Keratinocyte (primary cell): Measurements from ENCODE around the gene UPF1. TPM values are rescaled to one million over a fixed set of nuclear protein-coding genes. Genes with fewer than 3 reads are reported as not detected.

Experiments
- DNase-seq: peaks from one replicate; pipeline ENCODE4 v3.0.0-alpha.2; 2011; ENCODE audit warnings: low read depth, missing footprints, low spot score
- FAIRE-seq: peaks from 2 replicates; lab custom pipeline; 2011; peaks lifted over from hg19 to GRCh38; lab: Jason Lieb, UNC
- H2AFZ ChIP-seq: 2 replicates; pipeline ENCODE4 v1.6.0; 2012; ENCODE audit warnings: low read length, control low read depth, inconsistent platforms; ENCODE audit not compliant: control insufficient read depth
- H3K27ac ChIP-seq: 2 replicates; pipeline ENCODE4 v1.5.1; 2011; ENCODE audit warnings: low read length; ENCODE audit not compliant: control insufficient read depth, insufficient read depth
- H3K27me3 ChIP-seq: 3 replicates; pipeline ENCODE4 v1.6.0; 2011; ENCODE audit warnings: low read length; ENCODE audit not compliant: control insufficient read depth, insufficient read depth; ENCODE audit errors: extremely low read depth
- H3K36me3 ChIP-seq, 2 experiments: 2 replicates in 1 of 2; 3 replicates in 1 of 2; pipeline ENCODE4 v1.5.1; 2011; ENCODE audit warnings: low read length in 2 of 2, mild to moderate bottlenecking in 1 of 2; ENCODE audit not compliant: control insufficient read depth in 2 of 2, insufficient read depth in 2 of 2; ENCODE audit errors: extremely low read depth in 1 of 2
- H3K4me1 ChIP-seq: 3 replicates; pipeline ENCODE4 v1.5.1; 2011; ENCODE audit warnings: low read length; ENCODE audit not compliant: control insufficient read depth, insufficient read depth; ENCODE audit errors: extremely low read depth
- H3K4me2 ChIP-seq: 3 replicates; pipeline ENCODE4 v1.6.0; 2011; ENCODE audit warnings: low read depth, low read length; ENCODE audit not compliant: control insufficient read depth, insufficient read depth; ENCODE audit errors: extremely low read depth
- H3K4me3 ChIP-seq, 3 experiments: fragments of 200-600 bp in 1 of 3; sonication (generic) in 1 of 3; 2 replicates in 2 of 3; 3 replicates in 1 of 3; pipeline ENCODE4 v1.5.1; 2011 to 2016; ENCODE audit warnings: low read length in 3 of 3, mild to moderate bottlenecking in 3 of 3, control low read depth in 2 of 3, inconsistent platforms in 1 of 3, low read depth in 1 of 3, mixed read lengths in 1 of 3, mixed run types in 1 of 3, moderate library complexity in 1 of 3; ENCODE audit not compliant: control insufficient read depth in 2 of 3, insufficient read depth in 2 of 3; ENCODE audit errors: extremely low read depth in 1 of 3
- H3K79me2 ChIP-seq: 2 replicates; pipeline ENCODE4 v1.6.0; 2012; ENCODE audit warnings: low read length; ENCODE audit not compliant: control insufficient read depth, insufficient read depth
- H3K9ac ChIP-seq: 3 replicates; pipeline ENCODE4 v1.6.0; 2011; ENCODE audit warnings: low read length; ENCODE audit not compliant: control insufficient read depth, insufficient read depth; ENCODE audit errors: extremely low read depth
- H3K9me1 ChIP-seq: 3 replicates; pipeline ENCODE4 v1.6.0; 2011; ENCODE audit warnings: low read length; ENCODE audit not compliant: control insufficient read depth, insufficient read depth; ENCODE audit errors: extremely low read depth
- H3K9me3 ChIP-seq: 2 replicates; pipeline ENCODE4 v1.5.1; 2012; ENCODE audit warnings: low read depth, low read length; ENCODE audit not compliant: control insufficient read depth
- H4K20me1 ChIP-seq: 3 replicates; pipeline ENCODE4 v1.6.0; 2011; ENCODE audit warnings: low read length; ENCODE audit not compliant: control insufficient read depth, insufficient read depth; ENCODE audit errors: extremely low read depth
- EZH2 ChIP-seq: IDR thresholded peaks from one replicate; pipeline ENCODE4 v1.6.1; 2012; ENCODE audit warnings: inconsistent platforms, mild to moderate bottlenecking, low read length, moderate library complexity
- dilution Hi-C: fragments of 300-500 bp; cut with MboI; formaldehyde crosslinking; loops from one replicate; pipeline ENCODE4 v1.7.0; 2020; ENCODE audit warnings: low sequenced_read_pairs; ENCODE audit not compliant: extremely low pct_ligation_motif_present
- polyA plus RNA-seq, 5 experiments: library from polyadenylated mRNA; depleted of rRNA in 3 of 5; stranded (reverse) in 3 of 5; stranded (forward) in 1 of 5; unstranded in 1 of 5; fragments of >200 nt; gene quantifications; 1 replicate in 1 of 5; 2 replicates in 3 of 5; 3 replicates in 1 of 5; pipeline versions ENCODE4 v1.2.1 to v1.2.3, GENCODE V29; 2011 to 2012; ENCODE audit warnings: missing spikeins in 2 of 5, low read depth in 1 of 5, low replicate concordance in 1 of 5
- TF ChIP-seq, protein P1 (sequence below), 3 experiments: IDR thresholded peaks in 1 of 3; conservative IDR thresholded peaks in 1 of 3; optimal IDR thresholded peaks in 1 of 3; 2 replicates in 2 of 3; 3 replicates in 1 of 3; pipeline versions ENCODE3 to v1.5.1; 2011; ENCODE audit warnings: low read length in 3 of 3, mild to moderate bottlenecking in 3 of 3, moderate library complexity in 2 of 3, control low read depth in 1 of 3, inconsistent platforms in 1 of 3; ENCODE audit not compliant: insufficient read depth in 2 of 3; ENCODE audit errors: extremely low read depth in 1 of 3

The UPF1 gene
- polyA plus RNA-seq, 1 donor (not counting 4 experiments of a cell fraction or from before 2014, with no cell fraction given), result 33.7 TPM

- Histone ChIP-seq H2AFZ (no peak overlapping the region), H3K79me2 (peaks cover 5% of the 10 kb centered on the region), H3K4me2 (no peak overlapping the region), H3K9me3 (no peaks in the 10 kb centered on the region), H3K36me3 (peaks cover 64 to 71% of the 10 kb centered on the region in 2 experiments), H3K27ac (no peak overlapping the region), H3K27me3 (no peaks in the 10 kb centered on the region), H3K9ac (no peak overlapping the region), H3K4me3 (no peak overlapping the region), H3K4me1 (no peaks in the 10 kb centered on the region), H4K20me1 (peaks cover 11% of the 10 kb centered on the region), H3K9me1 (no peaks in the 10 kb centered on the region)
- FAIRE-seq, result no peak
- TF ChIP-seq EZH2, result no peak
- TF ChIP-seq, protein P1, sequence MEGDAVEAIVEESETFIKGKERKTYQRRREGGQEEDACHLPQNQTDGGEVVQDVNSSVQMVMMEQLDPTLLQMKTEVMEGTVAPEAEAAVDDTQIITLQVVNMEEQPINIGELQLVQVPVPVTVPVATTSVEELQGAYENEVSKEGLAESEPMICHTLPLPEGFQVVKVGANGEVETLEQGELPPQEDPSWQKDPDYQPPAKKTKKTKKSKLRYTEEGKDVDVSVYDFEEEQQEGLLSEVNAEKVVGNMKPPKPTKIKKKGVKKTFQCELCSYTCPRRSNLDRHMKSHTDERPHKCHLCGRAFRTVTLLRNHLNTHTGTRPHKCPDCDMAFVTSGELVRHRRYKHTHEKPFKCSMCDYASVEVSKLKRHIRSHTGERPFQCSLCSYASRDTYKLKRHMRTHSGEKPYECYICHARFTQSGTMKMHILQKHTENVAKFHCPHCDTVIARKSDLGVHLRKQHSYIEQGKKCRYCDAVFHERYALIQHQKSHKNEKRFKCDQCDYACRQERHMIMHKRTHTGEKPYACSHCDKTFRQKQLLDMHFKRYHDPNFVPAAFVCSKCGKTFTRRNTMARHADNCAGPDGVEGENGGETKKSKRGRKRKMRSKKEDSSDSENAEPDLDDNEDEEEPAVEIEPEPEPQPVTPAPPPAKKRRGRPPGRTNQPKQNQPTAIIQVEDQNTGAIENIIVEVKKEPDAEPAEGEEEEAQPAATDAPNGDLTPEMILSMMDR (optimal IDR thresholded peaks at IDR 0.05 in 1 of 3, IDR thresholded peaks at IDR 0.05 in 1 of 3, conservative IDR thresholded peaks at IDR 0.05 in 1 of 3; ENCODE audit: extremely low read depth in 1 of 3, insufficient read depth in 2 of 3, low read length in 3 of 3), result no peak
- no peak for DNase-seq
- dilution Hi-C loops, result no loop called here
These were observed 29.5 kb downstream of the UPF1 start for GRCh38 chr19:18861235-18861634.

GRCh38 chr19:18861917-18862316, 30.2 kb downstream of the UPF1 start:
- Histone ChIP-seq H3K4me3 (no peak overlapping the region), H3K4me2 (no peak overlapping the region), H3K4me1 (no peaks in the 10 kb centered on the region), H3K9me3 (no peaks in the 10 kb centered on the region), H3K36me3 (peaks cover 59 to 70% of the 10 kb centered on the region in 2 experiments), H2AFZ (no peak overlapping the region), H3K27me3 (no peaks in the 10 kb centered on the region), H3K9me1 (no peaks in the 10 kb centered on the region), H3K9ac (no peak overlapping the region), H3K27ac (no peak overlapping the region), H4K20me1 (peaks cover 11% of the 10 kb centered on the region), H3K79me2 (peaks cover 5% of the 10 kb centered on the region)
- no peak for FAIRE-seq
- TF ChIP-seq EZH2, result no peak
- TF ChIP-seq, protein P1 (optimal IDR thresholded peaks at IDR 0.05 in 1 of 3, IDR thresholded peaks at IDR 0.05 in 1 of 3, conservative IDR thresholded peaks at IDR 0.05 in 1 of 3; ENCODE audit: extremely low read depth in 1 of 3, insufficient read depth in 2 of 3, low read length in 3 of 3), result no peak
- no peak for DNase-seq
- dilution Hi-C loops, result no loop called here
